ENCODE results near the gene LIPG. TPM values are rescaled to one million over a fixed set of nuclear protein-coding genes. Genes with fewer than 3 reads are reported as not detected.
"Not testable (repeated sequence)": the region's sequence is repeated elsewhere in the genome, so short reads cannot be mapped to it uniquely, and the experiment has no call there.

LIPG gene
- total RNA-seq, 1 experiment from 2014 or later = 92.0 TPM

- DNase-seq (ENCODE audit: low read depth, low spot score) = no peak
- TSS peak; percentile 21 for BruUV-seq (replicated peaks)
Observed at GRCh38 chr18:49582579-49582978, 20.7 kb downstream of the LIPG start.

GRCh38 chr18:49584394-49584793 is 22.5 kb downstream of the LIPG start:
- in situ Hi-C loops (cut with HindIII; ENCODE audit: low pct_unique_long_range_greater_than_20kb, low sequenced_read_pairs) (no loop called here), intact Hi-C loops (cut with micrococcal nuclease; ENCODE audit: unreplicated experiment) (no loop called here)
- Histone ChIP-seq H3K27ac (ENCODE audit: low read length) (no peak overlapping the region), H3K36me3 (ENCODE audit: control insufficient read depth, insufficient read depth, low read length) (no peaks in the 10 kb centered on the region), H3K9me3 (ENCODE audit: control insufficient read depth, insufficient read depth, low read depth, low read length) (no peaks in the 10 kb centered on the region), H3K27me3 (ENCODE audit: control insufficient read depth, insufficient read depth, low read length) (no peaks in the 10 kb centered on the region), H3K4me1 (ENCODE audit: control insufficient read depth, insufficient read depth, low read length) (no peaks in the 10 kb centered on the region), H3K4me3 (ENCODE audit: low read depth in 2 of 2, low read length in 2 of 2) (no peak overlapping the region)
- DNase-seq (ENCODE audit: low read depth, low spot score) (no peak), ATAC-seq (0 out of 2 replicates have a peak, but pooled peaks have one; percentile 36)
- no TSS peak for BruUV-seq (replicated peaks)
- TF ChIP-seq TCF7L2 (IDR thresholded peaks at IDR 0.05; ENCODE audit: low read depth, low read length) = no peak
- no peak for TF ChIP-seq CTCF (IDR thresholded peaks at IDR 0.05)
- no peak for TF ChIP-seq SIN3A (IDR thresholded peaks at IDR 0.05; ENCODE audit: borderline replicate concordance, insufficient read depth, low read depth, low read length)
- TF ChIP-seq POLR2AphosphoS5 (IDR thresholded peaks at IDR 0.05; ENCODE audit: low read depth, low read length) = no peak
- CTCF ChIA-PET = no interaction called here
- POLR2A ChIA-PET = no interaction called here

More at GRCh38 chr18:49582579-49582978, 20.7 kb downstream of the LIPG start:
- CTCF ChIA-PET = interaction anchor here (0.6 kb wide), 1 partner anchor 168 kb away, joined by 3 read pairs; no protein-coding TSS in a partner anchor
- in situ Hi-C loops (cut with HindIII; ENCODE audit: low pct_unique_long_range_greater_than_20kb, low sequenced_read_pairs) (no loop called here), intact Hi-C loops (cut with micrococcal nuclease; ENCODE audit: unreplicated experiment) (no loop called here)
- Histone ChIP-seq H3K4me3 (ENCODE audit: low read depth in 2 of 2, low read length in 2 of 2) (no peak overlapping the region), H3K4me1 (ENCODE audit: control insufficient read depth, insufficient read depth, low read length) (no peaks in the 10 kb centered on the region), H3K27ac (ENCODE audit: low read length) (no peak overlapping the region), H3K36me3 (ENCODE audit: control insufficient read depth, insufficient read depth, low read length) (no peaks in the 10 kb centered on the region), H3K9me3 (ENCODE audit: control insufficient read depth, insufficient read depth, low read depth, low read length) (no peaks in the 10 kb centered on the region), H3K27me3 (ENCODE audit: control insufficient read depth, insufficient read depth, low read length) (no peaks in the 10 kb centered on the region)
- POLR2A ChIA-PET = no interaction called here
- TF ChIP-seq TCF7L2 (IDR thresholded peaks at IDR 0.05; ENCODE audit: low read depth, low read length) (no peak), CTCF (IDR thresholded peaks at IDR 0.05) (no peak), REST (IDR thresholded peaks at IDR 0.05; ENCODE audit: insufficient read depth in 1 of 2, low read depth in 2 of 2, low read length in 1 of 2) (no peak), SIN3A (IDR thresholded peaks at IDR 0.05; ENCODE audit: borderline replicate concordance, insufficient read depth, low read depth, low read length) (no peak), POLR2AphosphoS5 (IDR thresholded peaks at IDR 0.05; ENCODE audit: low read depth, low read length) (no peak)
- ATAC-seq = peak; percentile 27; the same call in 1 of the 2 replicates

- CTCF ChIA-PET; H3K4me3 ChIP-seq (ENCODE audit: low read depth in 2 of 2, low read length in 2 of 2); POLR2A ChIA-PET; H3K36me3 ChIP-seq (ENCODE audit: control insufficient read depth, insufficient read depth, low read length); H3K27me3 ChIP-seq (ENCODE audit: control insufficient read depth, insufficient read depth, low read length); DNase-seq (ENCODE audit: low read depth, low spot score); ATAC-seq; BruUV-seq (replicated peaks); in situ Hi-C loops (cut with HindIII; ENCODE audit: low pct_unique_long_range_greater_than_20kb, low sequenced_read_pairs); intact Hi-C loops (cut with micrococcal nuclease; ENCODE audit: unreplicated experiment); H3K27ac ChIP-seq (ENCODE audit: low read length); H3K9me3 ChIP-seq (ENCODE audit: control insufficient read depth, insufficient read depth, low read depth, low read length); H3K4me1 ChIP-seq (ENCODE audit: control insufficient read depth, insufficient read depth, low read length): not testable (repeated sequence)
Observed at GRCh38 chr18:49584951-49585350, 23.1 kb downstream of the LIPG start.
